GM12891 (cell line): Measurements from ENCODE around the gene ARG2. TPM values are rescaled to one million over a fixed set of nuclear protein-coding genes. Genes with fewer than 3 reads are reported as not detected.

Experiments used
- DNase-seq: peaks from one replicate; pipeline ENCODE4 v3.0.0; 2011; ENCODE audit warnings: low spot score; ENCODE audit not compliant: insufficient read length
- FAIRE-seq: peaks from 2 replicates; lab custom pipeline; 2011; peaks lifted over from hg19 to GRCh38; lab: Jason Lieb, UNC
- PAX5 ChIP-seq: IDR thresholded peaks from 2 replicates; pipeline ENCODE4 v1.6.1; 2011; ENCODE audit warnings: low read length, moderate library complexity, mild to moderate bottlenecking; ENCODE audit not compliant: insufficient read depth, severe bottlenecking
- POLR2A ChIP-seq: IDR thresholded peaks from 2 replicates; pipeline ENCODE4 v1.6.1; 2011; ENCODE audit warnings: low read depth, low read length, control low read depth
- POLR2AphosphoS5 ChIP-seq: IDR thresholded peaks from 2 replicates; pipeline ENCODE4 v1.6.1; 2011; ENCODE audit warnings: low read depth, low read length, control low read depth
- POU2F2 ChIP-seq: IDR thresholded peaks from 2 replicates; pipeline ENCODE4 v1.6.1; 2011; ENCODE audit warnings: low read depth, mild to moderate bottlenecking, control low read depth, low read length, moderate library complexity
- SPI1 ChIP-seq: IDR thresholded peaks from 2 replicates; pipeline ENCODE4 v1.6.1; 2011; ENCODE audit warnings: low read depth, low read length, control low read depth
- TAF1 ChIP-seq: IDR thresholded peaks from 2 replicates; pipeline ENCODE4 v1.6.1; 2011; ENCODE audit warnings: low read depth, low read length, control low read depth
- polyA plus RNA-seq: library from polyadenylated mRNA; unstranded; fragments of >200 nt; gene quantifications from one replicate; pipeline ENCODE4 v1.2.1, GENCODE V29; 2012; ENCODE audit warnings: low read depth, missing spikeins, inconsistent platforms; ENCODE audit not compliant: missing spikeins

Gene ARG2
- 1.5 TPM for polyA plus RNA-seq

GRCh38 chr14:67619446-67620216 lies at the start of gene ARG2:
Gene ARG2, plus strand, starts transcription at chr14:67619920. Its CDS starts 58 bp downstream, at chr14:67619978.
- TF ChIP-seq POLR2A (no peak), TAF1 (no peak), SPI1 (no peak), PAX5 (peak; percentile 11), POU2F2 (0 out of 2 replicates have a peak, but pooled peaks have one; percentile 16), POLR2AphosphoS5 (no peak)
- FAIRE-seq (peak; percentile 98), DNase-seq (peak; percentile 82)

GRCh38 chr14:67570453-67570852 lies 49.3 kb upstream of the ARG2 start:
- no peak for TF ChIP-seq POU2F2
- no peak for TF ChIP-seq PAX5
- TF ChIP-seq POLR2A = no peak
- TF ChIP-seq SPI1 = no peak
- TF ChIP-seq TAF1 = no peak
- no peak for TF ChIP-seq POLR2AphosphoS5
- FAIRE-seq (no peak), DNase-seq (no peak)

DNA sequence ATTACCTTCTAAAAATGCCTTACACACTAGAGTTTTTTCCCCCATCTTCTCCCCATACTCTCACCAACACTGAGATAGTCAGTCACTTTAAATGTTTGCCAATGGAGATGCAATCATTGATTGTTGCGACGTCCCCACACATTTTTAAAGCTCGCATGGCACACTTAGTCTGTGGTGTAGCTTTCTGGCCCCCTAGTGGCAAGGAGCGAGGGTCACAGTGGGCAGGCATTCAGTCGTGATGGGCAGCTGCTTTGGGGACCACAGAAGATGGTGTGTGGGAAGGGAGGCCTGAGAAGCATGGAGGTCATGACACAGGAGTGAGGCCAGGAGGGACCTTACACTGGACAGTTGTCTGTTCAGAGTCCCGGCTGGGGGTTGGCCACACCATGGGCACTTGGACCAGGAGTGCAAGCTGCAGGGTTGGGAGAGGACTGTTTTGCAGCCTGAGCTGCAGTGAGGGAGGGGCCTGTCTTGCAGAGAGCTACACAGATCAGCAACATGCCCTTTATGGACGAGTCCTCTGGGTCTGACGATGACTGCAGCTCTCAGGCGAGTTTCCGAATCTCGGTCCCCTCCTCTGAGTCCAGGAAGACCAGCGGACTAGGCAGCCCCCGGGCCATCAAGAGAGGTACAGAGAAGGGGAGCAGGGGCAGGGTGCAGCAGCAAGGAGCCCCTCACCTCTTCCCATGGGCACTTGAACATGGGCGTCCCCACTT lies 48.3 kb upstream of the ARG2 start:
- TF ChIP-seq POU2F2 (no peak), POLR2AphosphoS5 (no peak), POLR2A (no peak), TAF1 (no peak), SPI1 (no peak), PAX5 (no peak)
- FAIRE-seq = peak; percentile 94
- peak; percentile 72 for DNase-seq

GRCh38 chr14:67571991-67572323 lies 47.8 kb upstream of the ARG2 start:
- TF ChIP-seq SPI1 (no peak), POLR2AphosphoS5 (no peak), POU2F2 (no peak), POLR2A (no peak), PAX5 (no peak), TAF1 (no peak)

GRCh38 chr14:67572608-67573007 lies 47.1 kb upstream of the ARG2 start:
- TF ChIP-seq SPI1 (no peak), POU2F2 (no peak), POLR2AphosphoS5 (no peak)
- no peak for DNase-seq
- no peak for FAIRE-seq

More at GRCh38 chr14:67571991-67572323, 47.8 kb upstream of the ARG2 start:
- no peak for FAIRE-seq
- no peak for DNase-seq

DNA sequence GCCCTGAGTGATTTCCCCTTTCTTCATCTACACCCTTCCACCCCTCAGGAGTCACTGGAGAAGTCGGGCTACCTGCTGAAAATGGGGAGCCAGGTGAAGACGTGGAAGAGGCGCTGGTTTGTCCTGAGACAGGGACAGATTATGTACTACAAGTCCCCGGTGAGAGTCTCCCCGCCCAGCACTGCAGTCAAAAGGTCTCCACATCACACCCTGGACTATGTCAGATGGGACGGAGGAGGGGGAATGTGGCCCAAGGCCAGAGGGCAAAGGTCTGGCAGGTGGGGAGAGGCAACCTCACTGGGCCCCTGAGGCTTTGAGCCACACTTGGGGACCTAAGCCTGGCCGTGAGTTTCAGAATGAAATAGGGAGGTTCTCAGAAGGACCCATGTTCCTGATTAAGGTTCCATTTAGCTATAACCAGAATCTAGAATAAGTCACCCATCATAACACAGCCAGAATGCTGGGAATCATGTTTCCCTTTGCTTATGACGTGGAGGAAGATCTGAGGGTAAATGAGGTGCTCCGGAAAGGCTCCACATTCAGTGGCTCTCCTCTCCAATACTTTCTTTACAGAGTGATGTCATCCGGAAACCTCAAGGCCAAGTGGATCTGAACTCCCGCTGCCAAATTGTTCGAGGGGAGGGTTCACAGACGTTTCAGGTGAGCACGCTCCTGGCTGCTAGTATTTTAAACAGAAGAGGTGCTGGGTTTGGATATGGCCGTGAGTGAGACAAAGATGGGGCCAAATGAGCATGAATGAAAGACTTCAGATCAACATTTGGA lies 46.3 kb upstream of the ARG2 start:
- FAIRE-seq (no peak), DNase-seq (no peak)
- TF ChIP-seq TAF1 (no peak), POLR2AphosphoS5 (no peak), SPI1 (no peak), POLR2A (no peak), PAX5 (no peak), POU2F2 (no peak)

DNA sequence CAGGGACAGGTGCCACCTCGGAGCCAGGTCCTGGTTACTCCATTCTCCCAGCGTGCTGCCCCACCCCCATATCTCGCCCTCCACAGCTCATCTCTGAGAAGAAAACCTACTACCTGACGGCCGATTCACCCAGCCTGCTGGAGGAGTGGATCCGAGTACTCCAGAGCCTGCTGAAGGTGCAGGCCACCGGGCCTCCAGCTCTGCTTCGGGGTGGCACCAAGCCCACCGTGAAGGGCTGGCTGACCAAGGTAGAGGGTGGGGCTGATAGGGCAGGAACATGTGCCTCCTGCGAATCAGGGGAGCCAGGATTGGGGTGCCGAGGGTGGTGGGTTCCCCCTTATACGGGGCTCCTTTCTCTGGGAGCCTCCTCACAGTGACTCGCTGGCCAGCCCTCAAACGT lies 45.6 kb upstream of the ARG2 start:
- DNase-seq (no peak), FAIRE-seq (no peak)
- no peak for TF ChIP-seq POLR2A
- TF ChIP-seq TAF1 = no peak
- TF ChIP-seq POU2F2 = no peak
- no peak for TF ChIP-seq SPI1
- no peak for TF ChIP-seq POLR2AphosphoS5
- no peak for TF ChIP-seq PAX5

DNA sequence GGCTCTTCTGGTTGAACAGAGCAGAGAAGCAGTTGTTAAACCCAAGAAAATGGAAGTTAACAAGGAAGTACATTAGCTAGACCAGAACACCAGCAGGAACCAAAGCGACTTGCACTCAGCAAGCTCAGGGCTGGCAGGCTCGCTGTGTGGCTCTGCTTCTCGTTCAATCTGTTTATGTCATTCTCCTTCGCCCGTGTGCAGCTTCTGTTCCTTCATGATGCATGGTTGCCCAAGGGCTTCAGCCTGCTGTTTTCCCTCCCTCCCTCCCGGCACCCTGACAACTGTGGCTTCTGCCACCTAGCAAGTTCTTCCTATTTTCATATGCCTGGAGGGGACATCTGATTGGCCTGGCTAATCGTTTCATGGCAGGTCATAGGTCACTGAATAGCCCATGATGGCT lies 44.9 kb upstream of the ARG2 start:
- no peak for FAIRE-seq
- DNase-seq = no peak

GRCh38 chr14:67575684-67576083 lies 44.0 kb upstream of the ARG2 start:
- TF ChIP-seq POLR2A = no peak
- TF ChIP-seq POLR2AphosphoS5 = no peak
- no peak for TF ChIP-seq POU2F2
- FAIRE-seq (no peak), DNase-seq (no peak)

More for the DNA sequence above, 44.9 kb upstream of the ARG2 start:
- TF ChIP-seq POLR2A = no peak

DNA sequence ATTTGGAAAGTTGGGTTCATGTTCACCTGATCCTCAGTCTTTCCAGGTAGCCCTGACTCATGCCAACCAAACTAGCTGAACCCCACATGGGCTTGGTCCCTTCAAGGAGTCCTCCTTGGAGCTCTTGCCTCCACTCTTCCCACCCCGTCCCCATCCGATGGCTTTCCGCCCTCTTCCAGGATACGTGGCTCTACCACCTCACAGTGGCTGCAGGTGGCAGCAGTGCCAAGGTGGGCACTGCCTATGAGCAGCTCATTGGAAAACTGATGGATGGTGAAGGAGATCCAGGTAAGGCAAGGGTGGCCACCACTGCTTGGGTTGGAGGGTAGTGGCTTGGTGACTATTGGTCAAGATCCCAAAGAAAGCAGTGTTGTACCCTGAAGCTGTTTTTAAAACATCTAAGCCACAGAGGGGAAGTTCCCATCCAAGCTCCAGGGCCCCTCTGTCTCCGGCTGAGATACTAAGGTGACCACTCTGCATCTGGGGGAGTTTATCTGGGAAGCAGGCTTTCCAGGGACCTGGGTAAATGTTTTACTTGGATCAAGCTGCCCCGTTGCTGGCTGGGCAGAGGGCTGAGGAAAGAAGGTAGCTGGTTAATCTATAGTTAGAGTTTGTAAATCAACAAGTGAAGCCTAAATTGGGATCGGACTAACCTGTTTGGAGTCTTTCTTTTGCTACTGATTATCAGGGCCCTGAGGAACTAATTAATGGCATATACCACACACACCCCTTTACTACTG lies 43.3 kb upstream of the ARG2 start:
- TF ChIP-seq TAF1 (no peak), POLR2A (no peak), PAX5 (no peak), POU2F2 (no peak), SPI1 (no peak), POLR2AphosphoS5 (no peak)
- DNase-seq (no peak), FAIRE-seq (no peak)
